Iris pigment epithelial cell (primary cell): Measurements from ENCODE around the gene PAQR4.
"Not testable (repeated sequence)": the region's sequence is repeated elsewhere in the genome, so short reads cannot be mapped to it uniquely, and the experiment has no call there.

Experiments
- DNase-seq: peaks from one replicate; pipeline ENCODE4 v3.0.0-alpha.2; 2011; ENCODE audit warnings: low read depth

Gene PAQR4

GRCh38 chr16:2968738-2969544 lies at the start of gene PAQR4:
PAQR4 (plus strand) TSS chr16:2969348; CDS start chr16:2969675, 327 bp downstream.
- peak; percentile 85 for DNase-seq

- peak; percentile 53 for DNase-seq
Observed at GRCh38 chr16:2919511-2920255, 49.5 kb upstream of the PAQR4 start.

- no peak for DNase-seq
Observed at GRCh38 chr16:2923481-2923880, 45.7 kb upstream of the PAQR4 start.

GRCh38 chr16:2924901-2925755 lies 44.0 kb upstream of the PAQR4 start:
- DNase-seq = no peak

GRCh38 chr16:2925951-2926649 lies 43.0 kb upstream of the PAQR4 start:
- DNase-seq = no peak

- DNase-seq = no peak
Observed at GRCh38 chr16:2926650-2926999, 42.5 kb upstream of the PAQR4 start.

- peak; percentile 81 for DNase-seq
Observed at GRCh38 chr16:2927010-2927646, 42.0 kb upstream of the PAQR4 start.

GRCh38 chr16:2928151-2928550 lies 41.0 kb upstream of the PAQR4 start:
- DNase-seq = not testable (repeated sequence)

GRCh38 chr16:2928796-2929195 lies 40.4 kb upstream of the PAQR4 start:
- DNase-seq = no peak

- no peak for DNase-seq
Observed at GRCh38 chr16:2929693-2930092, 39.5 kb upstream of the PAQR4 start.

GRCh38 chr16:2930236-2930635 lies 38.9 kb upstream of the PAQR4 start:
- no peak for DNase-seq

- DNase-seq = not testable (repeated sequence)
Observed at GRCh38 chr16:2931231-2931914, 37.8 kb upstream of the PAQR4 start.

- no peak for DNase-seq
Observed at GRCh38 chr16:2933136-2933535, 36.0 kb upstream of the PAQR4 start.

GRCh38 chr16:2933701-2934100 lies 35.4 kb upstream of the PAQR4 start:
- no peak for DNase-seq

GRCh38 chr16:2934450-2934849 lies 34.7 kb upstream of the PAQR4 start:
- no peak for DNase-seq

- DNase-seq = no peak
Observed at GRCh38 chr16:2936436-2937011, 32.6 kb upstream of the PAQR4 start.

GRCh38 chr16:2937170-2937569 lies 32.0 kb upstream of the PAQR4 start:
- no peak for DNase-seq

- DNase-seq = no peak
Observed at GRCh38 chr16:2938206-2938605, 30.9 kb upstream of the PAQR4 start.

GRCh38 chr16:2939968-2940367 lies 29.2 kb upstream of the PAQR4 start:
- DNase-seq = no peak

GRCh38 chr16:2942045-2942444 lies 27.1 kb upstream of the PAQR4 start:
- no peak for DNase-seq
